Measurements from ENCODE around the gene NR2E1.

NR2E1 gene

DNA sequence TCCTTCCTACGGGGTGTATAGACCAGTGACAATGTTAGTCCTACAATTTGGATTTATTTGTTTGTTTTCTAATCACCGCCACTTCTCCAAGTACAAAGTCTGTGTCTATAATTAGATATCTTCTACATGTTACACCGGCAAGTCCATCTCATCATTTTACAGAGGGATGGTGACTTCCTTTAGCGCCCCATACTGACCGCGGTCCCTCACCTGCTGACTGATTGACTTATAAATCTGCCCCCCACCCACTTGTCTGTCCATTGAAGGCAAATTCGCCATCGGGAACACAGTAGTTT lies 8.9 kb upstream of the NR2E1 start:
- DNase-seq: no peak

DNA sequence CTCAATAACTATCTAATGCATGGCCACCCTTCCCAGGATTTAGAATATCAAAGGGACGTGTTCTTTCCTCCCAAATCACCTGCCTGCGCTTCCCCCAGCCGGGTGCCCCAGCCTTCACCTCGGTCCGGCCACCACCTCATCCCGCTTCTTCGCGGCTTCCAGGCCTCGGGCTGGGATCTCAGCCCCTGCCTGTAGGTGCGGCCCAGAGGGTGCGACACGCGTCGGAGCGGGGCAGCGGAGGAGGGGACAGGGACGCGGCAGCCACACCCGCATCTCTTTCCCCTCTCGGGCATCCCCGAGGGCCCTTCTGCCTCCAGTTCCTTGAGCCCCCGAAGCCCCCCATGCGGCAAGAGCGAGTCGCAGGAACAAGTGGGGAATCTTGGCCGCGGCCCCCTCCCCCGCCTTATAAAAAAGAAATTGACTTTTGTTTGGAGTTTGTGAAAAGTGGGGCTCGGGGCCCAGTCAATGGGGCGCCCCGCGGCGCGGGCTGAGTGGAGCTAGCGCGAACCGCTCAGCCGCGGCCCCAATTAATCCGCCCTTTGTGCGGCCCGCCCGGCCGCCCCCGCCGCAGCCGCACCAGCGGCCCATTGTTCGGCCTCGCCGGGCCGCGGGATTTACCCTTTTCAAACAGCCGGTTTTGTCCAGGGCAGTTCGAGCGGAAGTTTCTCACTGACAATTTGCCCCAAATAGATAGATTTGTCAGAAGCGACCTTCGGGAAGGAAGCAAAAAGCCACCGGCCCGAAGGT lies 8.4 kb upstream of the NR2E1 start:
- no peak for DNase-seq

DNA sequence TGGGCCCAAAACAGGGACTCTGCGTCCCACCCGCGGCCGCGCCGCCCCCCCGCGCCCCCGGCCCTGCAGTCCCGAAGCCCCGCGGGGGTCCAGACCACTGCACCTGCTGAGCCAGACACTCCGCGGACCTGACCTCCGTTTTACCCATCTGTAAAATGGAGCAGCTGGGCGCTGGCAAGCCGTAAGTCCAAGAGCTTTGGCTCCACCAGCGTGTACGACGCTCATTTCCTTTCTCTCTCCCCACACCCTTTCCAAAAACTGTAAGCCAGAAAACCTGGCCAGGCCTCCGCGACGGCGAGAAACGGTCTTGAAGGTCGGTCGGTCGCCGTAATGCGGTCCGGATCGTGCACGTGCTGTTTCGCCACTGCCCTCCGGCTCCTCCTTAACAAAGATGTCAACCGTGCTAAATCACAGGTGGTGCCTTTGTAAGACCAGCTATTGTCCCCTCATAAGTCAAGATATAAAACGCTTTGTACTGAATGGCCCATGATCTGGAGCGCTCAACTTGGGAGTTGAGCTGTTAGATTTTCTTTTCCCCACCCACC lies 7.8 kb upstream of the NR2E1 start:
- DNase-seq: no peak

DNA sequence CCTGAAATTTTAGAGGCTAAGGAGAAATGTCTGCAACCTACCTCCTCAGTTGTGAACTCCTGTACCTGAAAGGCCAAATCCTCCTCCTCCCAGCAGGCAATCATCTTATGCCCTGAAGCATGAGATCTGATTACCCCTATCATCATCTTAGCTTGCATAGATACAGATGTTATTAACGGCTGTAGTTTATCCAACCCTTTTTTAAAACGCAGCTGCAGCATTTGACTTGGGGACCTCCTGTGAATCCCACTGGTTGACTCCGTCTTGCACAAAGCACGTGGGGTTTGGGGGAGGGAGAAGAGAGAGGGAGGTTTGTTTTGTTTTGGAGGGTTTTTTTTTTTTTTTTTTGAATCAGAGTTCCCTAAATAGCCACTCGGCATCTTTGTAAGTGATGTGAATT lies 5.8 kb upstream of the NR2E1 start:
- DNase-seq: no peak

DNA sequence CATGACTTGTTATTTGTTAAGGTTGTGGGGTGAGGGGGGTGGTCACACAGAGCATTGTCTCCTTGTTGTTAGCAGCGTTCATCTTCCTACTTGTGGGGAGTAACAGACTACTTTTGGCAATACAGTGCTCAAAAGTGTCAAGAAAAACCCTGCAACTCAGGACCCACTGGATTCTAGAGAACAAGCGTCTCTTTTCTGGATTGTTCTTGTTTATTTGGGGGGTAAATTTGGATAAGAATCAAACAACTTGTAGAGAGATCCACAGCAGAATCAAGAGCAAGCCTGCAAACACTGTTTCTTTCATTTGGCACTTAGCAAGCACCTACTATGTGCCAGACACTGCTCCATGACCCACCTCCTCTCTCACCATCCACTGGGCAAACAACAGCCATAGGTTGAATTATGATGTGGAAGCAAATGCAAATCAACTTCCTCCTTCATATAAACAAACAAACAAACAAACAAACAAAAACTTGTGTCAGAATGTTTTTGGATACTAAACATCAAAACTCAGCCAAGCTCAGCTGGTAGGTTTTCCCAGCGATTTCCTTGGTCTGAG lies 4.0 kb upstream of the NR2E1 start:
- no peak for DNase-seq

DNA sequence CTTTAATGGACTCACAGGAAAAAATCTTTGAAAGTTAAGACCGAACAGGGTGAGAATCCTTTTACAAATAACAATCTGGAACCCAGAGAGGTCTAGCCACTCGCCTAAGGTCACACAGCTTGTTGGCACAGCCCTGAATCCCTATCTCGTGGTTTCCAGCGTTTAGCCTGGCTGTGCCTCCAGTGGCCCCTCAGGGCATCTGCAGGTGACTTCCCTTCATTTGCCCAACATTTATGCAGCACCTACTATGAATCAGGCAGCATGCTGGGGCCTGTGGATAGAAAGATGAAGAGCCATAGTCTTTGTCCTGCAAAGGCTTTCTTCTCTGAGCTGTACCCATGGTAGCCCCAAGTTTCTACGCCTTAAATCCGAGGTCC lies 2.6 kb upstream of the NR2E1 start:
- DNase-seq: peak; percentile 67

DNA sequence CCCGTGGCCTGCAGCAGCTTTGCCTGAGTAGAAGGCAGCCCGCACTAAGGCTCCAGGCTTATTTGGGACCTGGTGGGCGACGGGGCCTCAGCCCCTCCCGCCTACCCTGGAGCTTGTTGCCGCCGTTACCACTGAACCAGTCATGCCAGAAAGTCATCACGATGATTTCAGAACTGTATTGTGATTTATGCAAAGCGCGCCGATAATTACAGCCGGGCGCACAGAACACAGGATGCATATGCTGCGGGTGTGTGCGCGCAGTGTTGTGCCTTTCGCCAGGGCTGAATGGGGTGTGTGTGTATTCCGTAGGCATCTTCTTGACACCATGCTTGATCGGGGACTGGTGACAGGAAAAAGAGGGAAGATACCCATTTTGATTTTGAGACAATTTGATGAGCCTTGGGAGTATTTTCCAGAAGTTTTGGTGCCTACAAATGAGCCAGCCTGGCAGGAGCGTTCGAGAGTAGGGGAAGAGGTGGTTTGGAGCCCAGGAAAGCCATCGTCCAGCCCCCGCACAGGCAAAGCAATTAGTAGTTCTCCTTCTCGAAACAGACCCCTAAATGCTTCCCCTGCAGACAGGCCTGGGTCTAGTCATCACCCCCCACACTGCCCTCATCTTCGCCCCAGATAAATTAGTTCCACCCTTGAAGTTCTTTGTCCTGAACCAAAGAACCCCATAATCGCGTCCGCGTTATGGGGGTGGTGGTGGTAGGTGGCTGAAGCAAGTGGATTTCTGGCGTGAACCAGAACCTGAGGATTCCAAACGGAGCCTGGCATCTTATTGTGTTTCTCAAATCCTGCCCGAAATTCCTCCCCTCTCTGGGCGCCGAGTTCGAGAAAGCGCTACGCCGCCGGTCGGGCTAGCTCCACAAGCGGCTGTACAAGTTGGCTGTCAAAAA lies 1.9 kb upstream of the NR2E1 start:
- no peak for DNase-seq

DNA sequence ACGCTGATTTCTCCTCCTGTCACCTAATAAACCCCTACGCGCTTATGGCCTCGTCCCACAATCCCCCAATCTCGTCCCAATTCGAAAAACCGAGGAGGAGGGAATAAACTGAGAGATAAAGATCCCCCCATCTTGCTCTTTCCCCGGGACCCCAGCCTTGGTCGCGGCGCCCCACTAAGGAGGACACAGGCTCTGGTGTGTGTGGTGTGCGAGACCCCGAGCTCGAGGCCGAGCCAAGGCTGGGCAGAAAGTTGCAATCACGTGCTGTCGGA lies 1.3 kb upstream of the NR2E1 start:
- no peak for DNase-seq

DNA sequence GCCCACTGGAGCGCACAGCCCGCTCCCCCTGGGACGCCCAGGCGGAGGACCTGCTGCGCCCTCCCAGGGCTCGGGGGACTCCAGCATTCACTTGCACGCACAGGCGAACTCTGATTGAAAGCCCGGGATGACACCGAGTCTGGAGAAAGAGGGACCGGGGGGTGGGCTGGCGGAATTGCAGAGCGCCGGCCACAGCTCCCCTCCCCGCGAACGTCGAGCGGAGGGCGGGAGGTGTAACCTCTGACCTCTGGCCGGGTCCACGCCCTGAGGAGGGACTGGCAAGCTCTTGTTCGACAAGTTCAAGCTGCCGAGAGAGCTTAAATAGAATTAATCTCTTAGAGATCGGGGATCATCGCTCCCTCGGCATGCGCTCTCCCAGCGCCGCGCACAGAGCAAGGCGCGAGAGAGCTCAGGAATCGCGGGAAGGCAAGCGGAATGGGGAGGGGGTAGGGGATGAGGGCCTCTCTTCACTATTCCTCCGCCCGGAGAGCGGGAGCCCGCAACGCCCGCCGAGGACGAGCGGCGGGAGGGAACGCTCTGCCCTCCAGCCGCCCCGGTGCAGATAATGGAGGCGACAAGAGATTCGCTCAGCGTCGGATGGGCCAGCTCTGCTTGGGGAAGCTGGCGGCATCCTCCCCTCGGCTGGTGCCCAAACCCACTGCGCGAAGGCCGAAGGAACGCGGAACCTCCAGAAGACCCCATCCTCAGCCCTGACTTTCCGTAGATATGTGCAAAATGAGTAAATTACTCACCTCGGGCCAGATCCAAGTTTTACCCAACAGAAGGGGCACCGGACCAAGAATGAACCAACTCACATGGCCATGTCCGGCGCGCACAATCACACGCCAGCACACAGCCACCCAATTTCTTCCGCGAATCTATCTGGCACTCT lies 761 bp upstream of the NR2E1 start:
- DNase-seq: no peak

DNA sequence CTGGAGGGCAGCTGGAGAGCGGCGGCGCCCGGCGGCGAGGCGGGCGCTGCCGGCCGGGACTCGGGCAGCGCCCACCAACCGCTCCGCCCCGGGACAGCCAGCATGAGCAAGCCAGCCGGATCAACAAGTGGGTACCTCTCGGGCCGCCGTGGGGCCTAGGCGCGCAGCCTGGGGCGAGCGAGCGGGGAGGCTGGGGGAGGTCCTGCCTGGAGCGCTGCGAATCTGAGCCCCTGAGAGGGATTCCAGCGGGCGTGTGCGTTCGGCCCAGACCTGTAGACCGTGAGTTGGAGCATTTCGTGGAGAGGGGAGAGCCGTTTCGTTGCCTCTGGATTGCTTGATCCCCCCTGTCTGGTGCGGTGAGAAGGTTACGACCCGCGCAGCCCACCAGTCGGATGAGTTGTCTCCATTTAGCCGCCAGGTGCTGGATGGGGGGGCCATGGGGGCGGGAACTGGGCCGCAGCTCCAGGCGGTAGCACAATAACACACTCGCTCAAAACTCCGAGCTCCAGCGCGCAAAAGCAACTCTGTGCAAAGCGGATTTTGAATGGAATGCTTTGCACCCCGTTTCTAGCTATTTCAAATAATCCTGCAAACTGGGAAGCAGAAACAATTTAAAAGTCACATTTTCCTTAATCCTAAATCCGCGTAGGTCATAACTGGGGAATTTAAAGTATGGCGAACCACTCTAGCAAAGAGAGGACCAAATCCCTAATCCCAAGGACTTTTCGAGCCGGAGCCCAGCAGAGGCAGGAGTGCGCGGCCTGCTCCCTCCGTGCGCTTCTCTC lies 1.0 kb downstream of the NR2E1 start:
- no peak for DNase-seq

DNA sequence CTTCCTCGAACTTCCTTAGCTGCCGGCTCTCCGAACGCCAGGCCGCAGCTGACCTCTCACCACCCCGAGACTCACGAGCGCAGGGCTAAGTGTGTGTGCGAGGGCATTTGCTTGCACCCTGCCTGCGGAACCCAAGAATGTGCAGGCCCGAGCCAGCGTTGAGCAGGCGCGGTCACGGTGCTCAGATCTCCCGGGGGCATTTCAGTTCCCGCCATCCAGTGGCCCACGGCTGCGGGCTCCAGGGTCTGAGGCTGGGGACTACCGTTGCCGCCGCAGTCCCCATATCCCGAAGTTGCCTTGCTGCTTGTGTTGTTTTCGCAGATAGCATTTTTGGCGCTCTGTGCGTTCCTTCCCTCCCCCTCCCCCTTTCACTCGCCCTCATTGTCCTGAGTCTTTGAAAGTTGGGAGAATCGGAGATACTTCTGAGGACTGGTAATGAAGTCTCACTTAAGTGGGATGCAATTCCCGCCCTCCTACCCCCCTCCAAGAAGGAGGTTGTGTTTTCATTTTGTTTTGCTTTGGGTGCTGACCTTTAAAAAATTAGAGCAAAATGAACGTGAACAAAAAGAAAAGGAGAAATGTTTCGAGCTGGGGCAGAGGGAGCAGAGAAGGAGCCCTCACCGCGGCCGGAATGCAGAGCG lies 1.7 kb downstream of the NR2E1 start:
- no peak for DNase-seq

DNA sequence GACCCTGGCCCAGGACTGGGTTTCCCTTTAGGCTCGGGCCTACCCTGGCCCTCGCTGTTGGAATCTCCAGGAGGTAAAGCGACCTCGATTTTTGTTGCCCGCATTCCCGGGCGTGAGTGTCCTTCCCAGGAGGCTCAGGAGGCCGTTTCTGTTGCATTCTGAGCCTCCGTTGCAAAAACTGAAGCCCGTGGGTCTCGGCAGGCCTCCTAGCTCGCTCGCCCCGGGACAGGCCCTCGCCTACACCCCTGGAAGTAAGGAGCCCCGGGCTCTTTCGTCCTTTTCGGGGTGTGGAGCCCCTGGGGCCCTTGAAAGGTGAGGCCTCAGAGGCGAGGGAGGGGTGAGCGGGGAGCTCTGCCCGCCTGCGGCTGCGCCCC lies 2.3 kb downstream of the NR2E1 start:
- DNase-seq: no peak

DNA sequence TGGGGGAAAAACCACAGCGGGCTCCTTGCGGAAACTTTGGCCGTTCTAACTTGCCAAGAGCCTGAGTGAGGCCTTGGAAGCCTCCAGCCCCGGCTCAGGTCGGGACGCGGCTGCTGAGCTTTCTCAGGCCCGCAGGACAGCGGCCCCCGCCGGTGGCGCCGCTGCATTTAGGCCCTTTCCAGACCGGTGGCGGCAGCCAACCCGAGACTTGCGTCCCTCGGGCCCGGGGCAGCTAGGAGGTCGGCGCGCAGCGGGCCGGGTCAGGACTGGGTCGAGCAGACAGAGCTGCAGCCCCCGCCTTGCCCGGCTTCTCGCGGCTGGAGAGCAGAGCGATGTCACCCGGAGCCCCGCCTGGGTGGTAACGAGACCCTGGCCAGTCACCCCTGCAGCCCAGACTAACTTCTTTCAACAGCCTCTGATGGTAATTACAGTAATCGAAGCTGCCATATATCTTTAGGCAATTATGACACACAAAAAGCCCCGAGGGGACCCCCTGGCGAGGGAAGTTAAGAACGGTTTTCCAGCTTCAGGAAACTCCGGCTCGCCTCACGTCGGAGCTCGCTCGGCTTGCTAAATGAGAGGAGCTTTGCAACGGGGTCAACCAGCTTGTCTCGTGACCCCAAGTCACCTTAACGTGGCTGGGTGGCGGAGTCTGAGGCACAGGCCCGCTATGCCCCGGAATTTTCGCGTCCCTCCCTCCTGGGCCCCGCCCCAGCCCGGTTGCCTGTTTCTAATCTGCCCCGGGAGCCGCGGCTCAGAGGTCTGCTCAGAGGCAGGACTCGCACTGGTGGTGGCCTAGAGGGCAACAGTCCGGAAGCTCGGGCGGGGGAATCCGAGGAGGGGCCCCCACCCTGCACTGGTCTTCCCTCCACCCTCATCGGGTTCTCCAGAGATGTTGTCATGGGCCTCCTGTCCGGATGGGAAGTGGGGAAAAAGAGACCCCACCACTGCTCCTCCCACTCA lies 3.0 kb downstream of the NR2E1 start:
- DNase-seq: no peak

DNA sequence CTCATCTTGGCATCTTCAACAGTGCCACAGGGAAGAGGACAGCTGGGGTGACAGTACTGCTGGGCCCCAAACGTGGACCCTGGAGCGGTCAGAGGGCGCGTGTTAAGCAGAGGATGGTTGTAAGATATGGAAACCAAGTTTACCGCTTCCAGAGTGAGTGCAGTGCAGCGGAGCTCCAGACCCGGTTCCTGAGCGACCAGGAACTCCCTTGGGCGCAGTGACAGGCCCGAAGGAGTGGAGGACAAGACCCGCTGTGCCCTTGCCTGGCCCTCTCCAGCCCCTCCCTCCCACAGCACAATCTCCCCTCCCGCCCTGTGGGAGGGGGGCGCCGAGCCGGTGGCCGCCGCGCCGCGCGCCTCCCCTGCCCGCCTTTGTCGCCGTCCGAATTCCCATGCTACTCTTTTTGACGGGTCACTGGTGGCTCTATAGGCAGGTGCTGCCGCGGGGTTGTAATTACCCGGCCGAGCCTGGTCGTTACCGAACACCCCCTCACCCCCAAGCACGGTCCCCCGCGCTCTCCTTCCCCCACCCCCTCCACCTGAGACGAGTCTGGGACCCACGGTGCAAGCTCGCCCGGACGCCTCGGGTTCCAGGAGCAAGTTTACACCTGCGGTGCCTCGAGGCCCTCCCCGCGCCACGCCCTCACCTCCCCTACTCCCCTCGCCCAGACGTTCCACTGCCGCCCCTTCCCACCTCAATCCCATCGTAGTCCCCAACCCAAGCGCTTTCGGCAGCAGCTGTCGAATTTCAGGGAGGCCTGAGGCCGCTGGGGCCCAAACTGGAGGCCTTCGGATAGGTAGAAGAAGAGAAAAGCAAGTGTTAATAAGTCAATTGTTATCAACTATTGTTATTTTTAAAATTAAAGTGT lies 3.9 kb downstream of the NR2E1 start:
- no peak for DNase-seq

DNA sequence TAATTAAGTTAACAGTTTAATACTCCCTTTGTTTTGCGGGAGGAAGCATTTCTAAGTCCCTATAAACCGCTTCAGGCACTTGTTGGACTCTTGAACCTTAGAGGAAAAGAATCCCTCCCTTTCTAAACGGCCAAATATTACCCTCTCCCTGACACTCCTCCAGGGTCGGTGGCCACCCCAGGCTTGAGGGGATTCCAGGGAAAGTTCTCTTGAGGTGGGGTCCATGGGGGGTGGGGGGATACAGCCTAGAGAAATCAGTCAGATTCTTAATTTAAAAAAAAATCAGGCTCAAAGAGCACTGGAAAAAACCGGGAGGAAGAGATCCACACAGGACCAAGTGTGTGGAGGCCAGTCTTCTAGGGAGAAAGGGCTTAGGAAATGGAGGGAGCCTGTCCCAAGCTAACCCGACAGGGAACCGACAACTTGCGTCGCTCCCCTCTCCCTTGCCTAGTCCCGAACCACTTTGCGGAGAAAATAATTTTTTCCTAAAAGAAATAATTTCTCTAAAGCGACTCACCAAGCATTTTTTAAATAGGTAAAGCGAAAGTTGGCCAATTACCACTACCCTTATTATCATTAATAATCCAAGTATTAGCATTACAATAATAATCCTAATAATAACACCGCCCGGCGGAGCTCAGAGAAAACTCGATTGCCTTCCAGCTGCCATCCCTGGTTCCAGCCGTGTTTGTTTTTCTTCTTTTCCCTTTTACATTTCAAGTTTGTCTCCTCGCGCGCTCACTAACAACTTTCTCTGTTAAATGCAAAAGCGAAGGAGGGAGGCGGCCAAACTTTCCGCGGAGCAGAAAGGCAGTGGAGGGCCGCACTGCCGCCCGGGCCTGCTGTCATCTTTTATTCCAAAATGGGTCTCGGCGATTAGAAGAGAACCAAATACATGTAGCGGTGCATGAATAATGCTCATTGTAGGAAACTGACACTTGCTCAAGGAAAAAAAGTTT lies 4.8 kb downstream of the NR2E1 start:
- no peak for DNase-seq

DNA sequence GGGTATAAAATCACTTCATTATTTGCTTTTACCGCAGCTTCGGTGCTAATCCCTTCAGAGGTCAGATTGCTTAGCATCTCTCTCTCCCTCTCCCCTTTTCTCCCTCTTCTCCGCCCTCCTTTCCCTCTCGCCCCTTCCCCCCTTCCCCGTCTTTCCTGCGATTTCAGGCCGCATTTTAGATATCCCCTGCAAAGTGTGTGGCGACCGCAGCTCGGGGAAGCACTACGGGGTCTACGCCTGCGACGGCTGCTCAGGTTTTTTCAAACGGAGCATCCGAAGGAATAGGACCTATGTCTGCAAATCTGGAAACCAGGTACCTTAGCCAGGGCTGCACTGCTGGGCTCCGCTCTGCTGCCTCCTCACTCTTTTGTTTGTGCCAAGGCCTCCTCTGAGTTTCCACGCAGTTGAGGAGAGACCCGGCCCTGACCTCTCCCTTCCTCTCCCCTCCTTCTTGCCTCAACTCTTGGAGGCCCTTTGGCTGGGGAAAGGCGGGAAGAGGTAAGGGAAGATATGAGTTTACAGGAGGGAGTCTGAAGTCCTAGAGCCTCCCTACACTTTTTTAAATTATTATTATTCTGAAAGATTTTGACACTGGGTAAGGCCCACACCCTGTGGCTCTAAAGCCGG lies 5.6 kb downstream of the NR2E1 start:
- DNase-seq: no peak

DNA sequence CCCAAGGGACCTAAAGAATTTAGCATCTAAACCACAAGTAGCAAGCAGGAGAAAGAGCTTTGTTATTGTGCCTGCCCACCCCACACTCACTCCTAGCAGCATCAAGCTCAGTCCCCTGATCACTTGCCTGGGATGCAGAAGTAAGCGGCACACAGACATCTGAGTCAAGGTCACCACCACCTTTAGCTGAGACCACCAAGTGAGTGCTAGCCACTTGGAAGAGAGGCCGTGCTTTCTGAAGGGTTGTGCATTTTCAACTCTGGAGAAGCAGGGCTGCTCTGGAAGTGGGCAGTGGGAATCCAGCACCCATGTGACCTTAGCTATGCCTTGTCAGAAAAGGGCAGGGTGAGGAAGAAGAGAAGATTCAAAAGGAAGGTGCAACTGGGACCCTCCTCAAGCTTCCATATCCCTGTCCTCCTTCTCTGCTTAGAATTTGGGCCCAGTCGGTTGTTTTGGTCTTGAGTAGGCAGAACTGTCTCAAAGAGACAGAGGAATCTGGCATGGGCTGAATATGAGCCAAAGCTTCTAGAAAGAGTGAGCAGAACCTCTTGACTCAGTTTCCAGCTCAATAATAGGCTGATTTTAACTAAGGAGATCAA lies 6.2 kb downstream of the NR2E1 start:
- DNase-seq: no peak
